Fibroblast of lung (primary cell): ENCODE results near the gene ICE1. TPM values are rescaled to one million over a fixed set of nuclear protein-coding genes. Genes with fewer than 3 reads are reported as not detected.

ENCODE experiments used
- DNase-seq, 2 donors: peaks; one replicate each; pipeline versions ENCODE4 v3.0.0 to v3.0.0-alpha.2; 2010; ENCODE audit warnings: low read depth in 2 of 2
- H2AFZ ChIP-seq: 2 replicates; pipeline ENCODE4 v1.5.1; 2012; ENCODE audit warnings: low read length, control low read depth, inconsistent platforms
- H3K27ac ChIP-seq: 2 replicates; pipeline ENCODE4 v1.5.1; 2011; ENCODE audit warnings: low read length, control low read depth; ENCODE audit not compliant: insufficient read depth
- H3K27me3 ChIP-seq: 2 replicates; pipeline ENCODE4 v1.5.1; 2011; ENCODE audit warnings: mild to moderate bottlenecking, low read length; ENCODE audit not compliant: control insufficient read depth, insufficient read depth
- H3K36me3 ChIP-seq: 2 replicates; pipeline ENCODE4 v1.5.1; 2011; ENCODE audit warnings: low read length; ENCODE audit not compliant: control insufficient read depth, insufficient read depth
- H3K4me1 ChIP-seq: 2 replicates; pipeline ENCODE4 v1.5.1; 2011; ENCODE audit warnings: low read length; ENCODE audit not compliant: control insufficient read depth, insufficient read depth; ENCODE audit errors: extremely low read depth
- H3K4me2 ChIP-seq: 2 replicates; pipeline ENCODE4 v1.5.1; 2011; ENCODE audit warnings: low read length, control low read depth; ENCODE audit not compliant: insufficient read depth; ENCODE audit errors: extremely low read depth
- H3K4me3 ChIP-seq, 4 experiments: fragments of 200-600 bp in 1 of 4; sonication (generic) in 1 of 4; replicated peaks in 1 of 4; 2 replicates each; pipeline ENCODE4 v1.5.1; 2011 to 2016; ENCODE audit warnings: low read length in 4 of 4, low read depth in 3 of 4, mild to moderate bottlenecking in 3 of 4, control low read depth in 2 of 4, inconsistent platforms in 1 of 4, mixed read lengths in 1 of 4; ENCODE audit not compliant: insufficient read depth in 1 of 4; ENCODE audit errors: control extremely low read depth in 1 of 4
- H3K79me2 ChIP-seq: 2 replicates; pipeline ENCODE4 v1.5.1; 2012; ENCODE audit warnings: mild to moderate bottlenecking, low read length, inconsistent platforms; ENCODE audit not compliant: control insufficient read depth, insufficient read depth
- H3K9ac ChIP-seq: 2 replicates; pipeline ENCODE4 v1.5.1; 2011; ENCODE audit warnings: mild to moderate bottlenecking, low read length, control low read depth; ENCODE audit not compliant: insufficient read depth
- H3K9me3 ChIP-seq: 2 replicates; pipeline ENCODE4 v1.5.1; 2012; ENCODE audit warnings: low read depth, low read length; ENCODE audit not compliant: control insufficient read depth, insufficient read depth
- H4K20me1 ChIP-seq: 2 replicates; pipeline ENCODE4 v1.5.1; 2011; ENCODE audit warnings: low read length; ENCODE audit not compliant: control insufficient read depth, insufficient read depth; ENCODE audit errors: extremely low read depth
- EZH2 ChIP-seq: IDR thresholded peaks from 2 replicates; pipeline ENCODE4 v1.5.1; 2012; ENCODE audit warnings: low read length, control low read depth, mild to moderate bottlenecking; ENCODE audit errors: missing control alignments
- polyA plus RNA-seq, 2 donors: library from polyadenylated mRNA; depleted of rRNA in 1 of 2; stranded (reverse) in 1 of 2; unstranded in 1 of 2; fragments of >200 nt; gene quantifications; 2 replicates each; pipeline ENCODE4 v1.2.1, GENCODE V29; 2011 to 2012; ENCODE audit warnings: missing spikeins in 1 of 2
- total RNA-seq: library from RNA; depleted of rRNA; stranded (reverse); fragments of >200 nt; gene quantifications from 2 replicates; pipeline ENCODE4 v1.2.1, GENCODE V29; 2014
- TF ChIP-seq, protein P1 (sequence below), 2 donors: IDR thresholded peaks in 1 of 2; conservative IDR thresholded peaks in 1 of 2; 1 replicate in 1 of 2; 2 replicates in 1 of 2; pipeline ENCODE4 v1.5.1; 2011 to 2012; ENCODE audit warnings: low read length in 2 of 2, control low read depth in 1 of 2, inconsistent platforms in 1 of 2, low read depth in 1 of 2, mild to moderate bottlenecking in 1 of 2

The ICE1 gene
- total and polyA plus RNA-seq, 2 donors (not counting 1 experiment from before 2014, with no cell fraction given) = 17.6 to 24.4 TPM

DNA sequence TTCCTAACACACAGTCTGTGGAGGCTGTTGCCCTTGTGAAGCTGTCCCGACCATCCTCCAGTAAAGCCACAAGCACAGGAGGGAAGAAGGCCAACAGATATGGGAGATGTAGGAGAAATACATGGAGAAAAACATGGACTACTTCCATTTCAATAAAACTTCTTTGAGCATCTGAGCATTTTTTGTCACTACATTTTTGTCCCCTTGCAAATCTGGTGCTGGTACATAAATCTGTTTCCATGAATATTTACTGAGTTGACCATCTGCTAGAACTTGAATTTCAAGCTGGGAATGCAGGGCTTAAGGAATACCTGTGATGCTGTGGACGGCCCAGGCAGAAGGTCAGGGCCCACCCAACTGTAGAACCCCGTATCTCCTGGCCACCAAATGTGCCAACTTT, 43.9 kb upstream of the ICE1 start:
- H3K4me2 ChIP-seq = no peak overlapping the region
- no peaks in the 10 kb centered on the region for H3K9me3 ChIP-seq
- no peaks in the 10 kb centered on the region for H3K4me1 ChIP-seq
- H4K20me1 ChIP-seq = no peaks in the 10 kb centered on the region
- H2AFZ ChIP-seq = no peak overlapping the region
- no peak overlapping the region for H3K27ac ChIP-seq
- TF ChIP-seq, protein P1, sequence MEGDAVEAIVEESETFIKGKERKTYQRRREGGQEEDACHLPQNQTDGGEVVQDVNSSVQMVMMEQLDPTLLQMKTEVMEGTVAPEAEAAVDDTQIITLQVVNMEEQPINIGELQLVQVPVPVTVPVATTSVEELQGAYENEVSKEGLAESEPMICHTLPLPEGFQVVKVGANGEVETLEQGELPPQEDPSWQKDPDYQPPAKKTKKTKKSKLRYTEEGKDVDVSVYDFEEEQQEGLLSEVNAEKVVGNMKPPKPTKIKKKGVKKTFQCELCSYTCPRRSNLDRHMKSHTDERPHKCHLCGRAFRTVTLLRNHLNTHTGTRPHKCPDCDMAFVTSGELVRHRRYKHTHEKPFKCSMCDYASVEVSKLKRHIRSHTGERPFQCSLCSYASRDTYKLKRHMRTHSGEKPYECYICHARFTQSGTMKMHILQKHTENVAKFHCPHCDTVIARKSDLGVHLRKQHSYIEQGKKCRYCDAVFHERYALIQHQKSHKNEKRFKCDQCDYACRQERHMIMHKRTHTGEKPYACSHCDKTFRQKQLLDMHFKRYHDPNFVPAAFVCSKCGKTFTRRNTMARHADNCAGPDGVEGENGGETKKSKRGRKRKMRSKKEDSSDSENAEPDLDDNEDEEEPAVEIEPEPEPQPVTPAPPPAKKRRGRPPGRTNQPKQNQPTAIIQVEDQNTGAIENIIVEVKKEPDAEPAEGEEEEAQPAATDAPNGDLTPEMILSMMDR (conservative IDR thresholded peaks at IDR 0.05 in 1 of 2, IDR thresholded peaks at IDR 0.05 in 1 of 2; ENCODE audit: low read depth in 1 of 2, low read length in 2 of 2) = no peak
- no peak for TF ChIP-seq EZH2
- H3K27me3 ChIP-seq = no peaks in the 10 kb centered on the region
- no peaks in the 10 kb centered on the region for H3K79me2 ChIP-seq
- no peak overlapping the region for H3K4me3 ChIP-seq
- no peaks in the 10 kb centered on the region for H3K36me3 ChIP-seq
- no peak for DNase-seq
- H3K9ac ChIP-seq = no peak overlapping the region

DNA sequence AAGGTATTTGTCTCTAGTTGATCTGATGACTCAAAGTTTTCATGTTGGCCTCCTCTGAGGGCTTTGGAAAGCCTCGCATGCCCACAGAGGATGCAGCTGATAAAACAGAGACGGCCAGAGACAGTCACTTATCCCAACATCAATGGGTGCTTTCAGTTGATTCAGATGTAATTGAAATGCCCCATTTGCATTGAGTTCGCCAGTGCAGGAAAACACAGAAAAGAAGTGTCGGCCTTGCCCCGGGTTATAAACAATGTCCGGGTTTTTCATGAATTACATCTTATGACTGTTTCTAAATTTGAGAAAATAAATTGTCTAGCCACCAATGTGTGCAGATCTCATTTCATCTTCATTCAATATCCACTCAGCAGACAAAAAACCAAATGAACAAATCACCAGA, 42.2 kb upstream of the ICE1 start:
- H3K36me3 ChIP-seq = no peaks in the 10 kb centered on the region
- H3K4me3 ChIP-seq = no peak overlapping the region
- H3K79me2 ChIP-seq = no peaks in the 10 kb centered on the region
- TF ChIP-seq EZH2 = no peak
- TF ChIP-seq, protein P1 (conservative IDR thresholded peaks at IDR 0.05 in 1 of 2, IDR thresholded peaks at IDR 0.05 in 1 of 2; ENCODE audit: low read depth in 1 of 2, low read length in 2 of 2) = no peak
- H3K27me3 ChIP-seq = no peaks in the 10 kb centered on the region
- H3K27ac ChIP-seq = no peak overlapping the region
- no peak overlapping the region for H3K4me2 ChIP-seq
- H3K9ac ChIP-seq = no peak overlapping the region
- no peaks in the 10 kb centered on the region for H3K9me3 ChIP-seq
- no peak overlapping the region for H2AFZ ChIP-seq
- DNase-seq = peak in 1 of 2 donors; percentile 41
- H4K20me1 ChIP-seq = no peaks in the 10 kb centered on the region
- no peaks in the 10 kb centered on the region for H3K4me1 ChIP-seq

- Histone ChIP-seq H3K4me3 (no peak overlapping the region), H3K79me2 (no peaks in the 10 kb centered on the region), H4K20me1 (no peaks in the 10 kb centered on the region), H3K27ac (no peak overlapping the region), H3K36me3 (no peaks in the 10 kb centered on the region), H3K4me1 (no peaks in the 10 kb centered on the region), H3K9ac (no peak overlapping the region), H2AFZ (no peak overlapping the region), H3K4me2 (no peak overlapping the region), H3K27me3 (no peaks in the 10 kb centered on the region), H3K9me3 (no peaks in the 10 kb centered on the region)
- DNase-seq = peak in 1 of 2 donors; percentile 43
- TF ChIP-seq EZH2 = no peak
- TF ChIP-seq, protein P1 (conservative IDR thresholded peaks at IDR 0.05 in 1 of 2, IDR thresholded peaks at IDR 0.05 in 1 of 2; ENCODE audit: low read depth in 1 of 2, low read length in 2 of 2) = no peak
Measured at GRCh38 chr5:5381310-5381913, 41.1 kb upstream of the ICE1 start.
